Heart left ventricle (tissue), 16 donors: Measurements from ENCODE around the gene UVRAG. TPM values are rescaled to one million over a fixed set of nuclear protein-coding genes. Genes with fewer than 3 reads are reported as not detected.

Experiments
- ATAC-seq, 4 donors: fragments of 200-7000 bp; cut with Tn5 transposase; one replicate each; pipeline ENCODE4 v1.9.1; 2020 to 2022; ENCODE audit warnings: moderate library complexity in 4 of 4, mild to moderate bottlenecking in 3 of 4, moderate number of reproducible peaks in 1 of 4
- DNase-seq, 5 donors: peaks; one replicate each; pipeline ENCODE4 v3.0.0-alpha.2; 2020
- H3K27ac ChIP-seq, 12 donors: fragments of 200-600 bp; sonication (generic) in 4 of 12; one replicate each; pipeline versions ENCODE4 v1.5.0 to v1.8.0; 2016 to 2022; ENCODE audit warnings: mild to moderate bottlenecking in 2 of 12
- H3K27me3 ChIP-seq, 9 donors: fragments of 200-600 bp; sonication (generic) in 2 of 9; one replicate each; pipeline versions ENCODE4 v1.5.1 to v1.8.0; 2016 to 2022; ENCODE audit warnings: mild to moderate bottlenecking in 3 of 9
- H3K36me3 ChIP-seq, 9 donors: fragments of 200-600 bp; sonication (generic) in 2 of 9; one replicate each; pipeline versions ENCODE4 v1.5.0 to v1.8.0; 2018 to 2022; ENCODE audit warnings: mild to moderate bottlenecking in 2 of 9
- H3K4me1 ChIP-seq, 12 donors: fragments of 200-600 bp; sonication (generic) in 4 of 12; one replicate each; pipeline versions ENCODE4 v1.5.0 to v1.8.0; 2016 to 2022; ENCODE audit warnings: mild to moderate bottlenecking in 3 of 12
- H3K4me3 ChIP-seq, 12 donors: fragments of 200-600 bp; sonication (generic) in 4 of 12; one replicate each; pipeline versions ENCODE4 v1.5.0 to v1.8.0; 2017 to 2022; ENCODE audit warnings: mild to moderate bottlenecking in 9 of 12, moderate library complexity in 4 of 12
- H3K9me3 ChIP-seq, 12 donors: fragments of 200-600 bp; sonication (generic) in 4 of 12; one replicate each; pipeline versions ENCODE4 v1.5.0 to v1.8.0; 2016 to 2022; ENCODE audit warnings: mild to moderate bottlenecking in 1 of 12
- POLR2A ChIP-seq, 2 donors: fragments of 450-650 bp; IDR thresholded peaks; one replicate each; pipeline ENCODE4 v1.6.1; 2017; ENCODE audit warnings: antibody characterized with exemption in 2 of 2, mild to moderate bottlenecking in 2 of 2, moderate library complexity in 2 of 2
- WGBS, 4 donors: extraction: QIAGEN DNeasy Blood & Tissue Kit in 2 of 4; methylation state at CpG; one replicate each; pipeline versions ENCODE4 v1.1.5 to v1.1.7; 2013 to 2018; 5-methylcytosine and 5-hydroxymethylcytosine counted together
- intact Hi-C, 10 donors: fragments of 100-400 bp; cut with DNase I; formaldehyde crosslinking; loops; one replicate each; pipeline versions ENCODE4 v1.11.1 to v1.14.2; 2022
- polyA plus RNA-seq, 2 donors: library from polyadenylated mRNA; stranded (reverse); fragments of 200-250 nt; gene quantifications; one replicate each; pipeline ENCODE4 v1.2.3, GENCODE V29; 2013
- total RNA-seq, 9 donors: library from RNA; depleted of rRNA in 2 of 9; stranded (reverse); fragments of >200 nt in 2 of 9; fragmentation: NEBNext Ultra II Directional in 3 of 9; extraction: Animal tissue kit (Norgen Biotek cat#: 25700) in 3 of 9; gene quantifications; one replicate each; pipeline versions ENCODE4 v1.1.0 to v1.2.4, GENCODE V29; 2016 to 2023
- TF ChIP-seq, protein P1 (sequence below), 12 donors: fragments of 200-600 bp; sonication (generic) in 4 of 12; IDR thresholded peaks; one replicate each; pipeline versions ENCODE4 v1.5.0 to v1.8.0; 2018 to 2022; ENCODE audit warnings: antibody characterized with exemption in 12 of 12, mild to moderate bottlenecking in 5 of 12
- donor health status: ischemic (EF 13 %, LVEDD 7.1; RV severe dilation, severe dysfunction).
- donor health status: healthy with polysubstance abuse.
- donor health status: DM: no; HTN: yes; CAD: no.
- donor health status: DM: no; HTN: no; CAD: no.
- donor health status: ischemic (EF 25% LVEDD 6.9; RV normal size, moderate dysfunction).
- donor health status: ischemic (EF 25% LVEDD 5.7; RV mildly dilated, moderate dysfunction).
- donor health status: healthy.
- donor health status: DM: yes; HTN: yes; CAD: no.
- donor health status: ischemic (EF 35%, LVEDD 5.7; RV mildly dilated, moderate dysfunction).
- donor health status: nonischemic (EF 11% LVEDD 7.7; RV severe dilation, severe dysfunction).
- donor health status: DM: yes; HTN: yes; CAD: no.
- donor health status: PGD.
- donor health status: ischemic (EF 29% LVEDD 5.4; RV normal size, mild dysfunction).
- donor health status: nonischemic (EF 23%, LVEDD 6.1; RV moderate dilation, normal function).

UVRAG gene
- total and polyA plus RNA-seq, 11 donors: 4.5 to 22.6 (median 15.0) TPM

DNA sequence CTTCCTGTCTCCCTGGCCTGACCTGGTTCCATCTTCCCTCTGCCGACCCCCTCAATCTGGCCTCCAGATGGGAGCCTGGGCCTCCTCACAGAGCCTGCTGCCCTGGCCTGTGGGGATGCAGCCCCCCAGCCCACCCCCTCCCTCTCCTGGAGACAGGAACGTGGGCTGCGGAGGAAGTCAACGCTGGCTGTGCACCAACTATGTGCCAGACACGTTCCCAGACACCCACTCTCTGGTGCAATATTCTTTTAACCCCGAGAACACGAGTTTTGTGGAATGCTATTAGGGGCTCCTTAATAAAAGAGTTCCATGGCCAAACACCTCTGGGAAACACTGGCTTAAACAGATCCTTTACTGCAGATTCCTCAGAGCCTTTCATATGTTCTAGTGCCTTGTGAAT is 375.4 kb downstream of the UVRAG start:
- WGBS, 4 donors: 19 to 27% (median 24%) methylated on average over 7 of the region's 7 CpGs
- H3K4me3 ChIP-seq: no peak overlapping the region
- ATAC-seq: no peak

More for the DNA sequence above, 375.4 kb downstream of the UVRAG start:
- no peak overlapping the region for H3K27ac ChIP-seq
- peaks cover 0 to 16% (median 0%) of the 10 kb centered on the region in 9 donors for H3K36me3 ChIP-seq
- H3K27me3 ChIP-seq: no peaks in the 10 kb centered on the region
- intact Hi-C loops: no loop called here
- H3K9me3 ChIP-seq: no peaks in the 10 kb centered on the region
- peaks cover 0 to 32% (median 18%) of the 10 kb centered on the region in 12 donors for H3K4me1 ChIP-seq
- TF ChIP-seq, protein P1, sequence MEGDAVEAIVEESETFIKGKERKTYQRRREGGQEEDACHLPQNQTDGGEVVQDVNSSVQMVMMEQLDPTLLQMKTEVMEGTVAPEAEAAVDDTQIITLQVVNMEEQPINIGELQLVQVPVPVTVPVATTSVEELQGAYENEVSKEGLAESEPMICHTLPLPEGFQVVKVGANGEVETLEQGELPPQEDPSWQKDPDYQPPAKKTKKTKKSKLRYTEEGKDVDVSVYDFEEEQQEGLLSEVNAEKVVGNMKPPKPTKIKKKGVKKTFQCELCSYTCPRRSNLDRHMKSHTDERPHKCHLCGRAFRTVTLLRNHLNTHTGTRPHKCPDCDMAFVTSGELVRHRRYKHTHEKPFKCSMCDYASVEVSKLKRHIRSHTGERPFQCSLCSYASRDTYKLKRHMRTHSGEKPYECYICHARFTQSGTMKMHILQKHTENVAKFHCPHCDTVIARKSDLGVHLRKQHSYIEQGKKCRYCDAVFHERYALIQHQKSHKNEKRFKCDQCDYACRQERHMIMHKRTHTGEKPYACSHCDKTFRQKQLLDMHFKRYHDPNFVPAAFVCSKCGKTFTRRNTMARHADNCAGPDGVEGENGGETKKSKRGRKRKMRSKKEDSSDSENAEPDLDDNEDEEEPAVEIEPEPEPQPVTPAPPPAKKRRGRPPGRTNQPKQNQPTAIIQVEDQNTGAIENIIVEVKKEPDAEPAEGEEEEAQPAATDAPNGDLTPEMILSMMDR (IDR thresholded peaks at IDR 0.05): no peak
- no peak for TF ChIP-seq POLR2A (IDR thresholded peaks at IDR 0.05)
- DNase-seq: no peak

Other genes starting within 250 kb of the UVRAG start
- 10 to 100 TPM in 1 of 9 donors, 1 to 10 TPM in 8; 3.0 to 10.0 (median 5.4) TPM for gene MAP6, start 146.2 kb upstream of the UVRAG start, total RNA-seq
- 1 to 10 TPM in 1 of 2 donors, under 1 TPM in 1; 0.98 to 2.0 TPM for gene MAP6, start 146.2 kb upstream of the UVRAG start, polyA plus RNA-seq
- gene MOGAT2, start 97.4 kb upstream of the UVRAG start, total RNA-seq: under 1 TPM in 3 of 9 donors, not detected in 6; 0.20 to 0.27 (median 0.25) TPM
- gene MOGAT2, start 97.4 kb upstream of the UVRAG start, polyA plus RNA-seq: under 1 TPM in 1 of 2 donors, not detected in 1; 0.04 TPM
- gene DGAT2, start 46.4 kb upstream of the UVRAG start, total RNA-seq: 10 to 100 TPM in 3 of 9 donors, 1 to 10 TPM in 6; 4.4 to 48.3 (median 8.3) TPM
- gene DGAT2, start 46.4 kb upstream of the UVRAG start, polyA plus RNA-seq: 10 to 100 TPM in 1 of 2 donors, 1 to 10 TPM in 1; 4.0 to 15.8 TPM